Stimulated activated CD8-positive, alpha-beta memory T cell treated with anti-CD3 and anti-CD28 coated beads, Interleukin-15, amount 100 ng/mL, for 4 hours (primary cell): Measurements from ENCODE around the gene EREG.
"Not testable (repeated sequence)": the region's sequence is repeated elsewhere in the genome, so short reads cannot be mapped to it uniquely, and the experiment has no call there.

Source experiments
- DNase-seq, 2 donors: peaks; one replicate each; pipeline ENCODE4 v3.0.0-alpha.2; 2020; ENCODE audit warnings: low read depth in 2 of 2

The EREG gene

GRCh38 chr4:74364652-74365491 is at the start of gene EREG:
Gene EREG (plus strand): TSS chr4:74365145. CDS start chr4:74365309, 164 bp downstream.
- DNase-seq = no peak

- DNase-seq = no peak
These were observed 49.6 kb upstream of the EREG start for GRCh38 chr4:74315376-74315775.

GRCh38 chr4:74316397-74316796 is 48.5 kb upstream of the EREG start:
- DNase-seq = no peak

GRCh38 chr4:74317616-74318246 is 47.2 kb upstream of the EREG start:
- DNase-seq = no peak

- DNase-seq = no peak
These were observed 46.7 kb upstream of the EREG start for GRCh38 chr4:74318276-74318675.

GRCh38 chr4:74319470-74319869 is 45.5 kb upstream of the EREG start:
- DNase-seq = no peak

- DNase-seq = peak; percentile 3 to 19
These were observed 44.3 kb upstream of the EREG start for GRCh38 chr4:74320559-74321118.

GRCh38 chr4:74322301-74322700 is 42.6 kb upstream of the EREG start:
- DNase-seq = no peak

- no peak for DNase-seq
These were observed 41.3 kb upstream of the EREG start for GRCh38 chr4:74323663-74324062.

- no peak for DNase-seq
These were observed 40.7 kb upstream of the EREG start for GRCh38 chr4:74324262-74324661.

GRCh38 chr4:74325886-74326285 is 39.1 kb upstream of the EREG start:
- no peak for DNase-seq

GRCh38 chr4:74327762-74328161 is 37.2 kb upstream of the EREG start:
- DNase-seq = no peak

GRCh38 chr4:74328501-74328900 is 36.4 kb upstream of the EREG start:
- DNase-seq = no peak

GRCh38 chr4:74329307-74329706 is 35.6 kb upstream of the EREG start:
- DNase-seq = no peak

- no peak for DNase-seq
These were observed 34.6 kb upstream of the EREG start for GRCh38 chr4:74330295-74330750.

GRCh38 chr4:74331252-74331651 is 33.7 kb upstream of the EREG start:
- DNase-seq = no peak

GRCh38 chr4:74331944-74332343 is 33.0 kb upstream of the EREG start:
- DNase-seq = no peak

GRCh38 chr4:74334636-74335035 is 30.3 kb upstream of the EREG start:
- no peak for DNase-seq

GRCh38 chr4:74335341-74336021 is 29.5 kb upstream of the EREG start:
- DNase-seq = no peak

- no peak for DNase-seq
These were observed 26.1 kb upstream of the EREG start for GRCh38 chr4:74338792-74339333.

GRCh38 chr4:74339501-74339900 is 25.4 kb upstream of the EREG start:
- no peak for DNase-seq

- not testable (repeated sequence) for DNase-seq
These were observed 24.5 kb upstream of the EREG start for GRCh38 chr4:74340421-74340820.
